HG02678 (cell line): ENCODE results near the gene ASAP2.

Source experiments
- ATAC-seq: cut with Tn5 transposase; IDR thresholded peaks from one replicate; pipeline ENCODE4 v1.9.1; 2021; ENCODE audit warnings: mild to moderate bottlenecking, moderate library complexity; ENCODE audit not compliant: unreplicated experiment

Gene ASAP2

DNA sequence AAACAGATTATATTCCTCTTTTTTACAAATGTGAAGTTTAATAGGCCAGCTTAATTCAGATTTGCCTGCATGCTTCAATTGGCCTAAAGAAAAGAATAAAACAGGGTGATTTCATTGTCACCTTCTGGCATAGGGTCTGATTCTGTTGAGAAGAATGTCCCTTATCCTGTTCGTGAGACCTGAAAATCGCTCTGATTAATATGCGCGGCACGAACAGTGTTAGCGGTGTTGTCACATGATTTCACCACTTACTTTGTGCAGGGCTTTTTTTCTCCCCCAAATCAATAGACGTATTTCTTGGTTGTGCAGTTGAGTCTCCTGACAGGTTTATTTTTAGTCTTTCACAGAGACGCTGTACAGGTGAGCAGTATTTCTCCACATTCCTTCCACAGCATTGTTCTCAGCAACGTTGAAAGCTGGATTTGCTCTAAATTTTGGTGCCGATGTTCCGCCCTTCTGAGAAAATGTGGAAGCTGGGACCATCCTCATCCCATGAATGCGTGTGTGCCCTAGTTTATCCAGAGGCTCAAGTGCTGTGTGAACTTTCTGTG is 134.8 kb downstream of the ASAP2 start:
- ATAC-seq, result no peak

DNA sequence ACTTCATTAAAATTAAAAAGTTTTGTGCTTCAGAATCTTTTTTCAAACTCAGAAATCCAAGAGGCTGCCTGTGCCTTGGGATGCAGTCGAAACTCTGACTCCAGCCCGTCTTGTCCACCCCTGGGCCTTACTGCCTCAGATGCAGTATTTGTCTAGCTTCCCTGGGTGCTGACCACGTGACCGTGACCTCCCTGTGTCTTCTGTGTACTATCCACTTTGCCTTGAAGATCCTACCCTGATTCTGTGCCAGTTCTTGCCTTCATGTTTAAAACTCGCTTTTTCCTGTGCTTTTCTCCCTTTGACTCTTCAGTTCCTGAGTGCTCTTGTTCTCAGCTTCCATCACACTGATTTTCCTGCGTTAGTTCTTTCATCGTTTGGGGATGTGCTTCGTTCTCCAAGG is 136.0 kb downstream of the ASAP2 start:
- no peak for ATAC-seq

DNA sequence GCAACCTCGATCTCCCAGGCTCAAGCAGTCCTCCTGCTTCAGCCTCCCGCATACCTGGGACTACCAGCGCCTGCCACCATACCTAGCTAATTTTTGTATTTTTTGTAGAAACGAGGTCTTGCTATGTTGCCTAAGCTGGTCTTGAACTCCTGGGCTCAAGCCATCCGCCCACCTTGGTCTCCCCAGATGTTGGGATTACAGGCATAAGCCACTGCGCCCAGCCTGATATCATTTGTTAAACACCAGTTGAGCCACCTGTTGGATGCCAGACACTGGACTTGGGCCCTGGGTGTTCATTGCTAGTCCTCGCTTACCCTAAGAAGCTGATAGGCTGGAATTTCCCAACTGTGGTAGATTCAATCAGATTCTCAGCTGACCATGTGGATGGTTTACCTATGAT is 136.9 kb downstream of the ASAP2 start:
- ATAC-seq, result no peak

DNA sequence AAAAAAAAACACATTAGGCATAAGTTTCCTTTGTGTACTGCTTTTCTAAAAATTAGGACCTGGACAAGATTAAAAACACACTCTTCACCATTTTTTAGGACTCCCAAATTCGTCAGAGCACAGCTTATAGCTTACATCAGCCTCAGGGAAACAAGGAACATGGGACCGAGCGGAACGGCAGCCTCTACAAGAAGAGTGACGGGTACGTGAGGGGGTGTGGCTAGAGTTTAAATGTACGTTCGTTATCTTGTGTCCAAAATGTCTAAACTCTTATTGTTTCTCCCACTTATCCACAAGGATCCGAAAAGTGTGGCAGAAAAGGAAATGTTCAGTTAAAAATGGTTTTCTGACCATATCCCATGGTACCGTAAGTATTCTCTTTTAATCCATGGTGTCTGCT is 137.8 kb downstream of the ASAP2 start:
- no peak for ATAC-seq

DNA sequence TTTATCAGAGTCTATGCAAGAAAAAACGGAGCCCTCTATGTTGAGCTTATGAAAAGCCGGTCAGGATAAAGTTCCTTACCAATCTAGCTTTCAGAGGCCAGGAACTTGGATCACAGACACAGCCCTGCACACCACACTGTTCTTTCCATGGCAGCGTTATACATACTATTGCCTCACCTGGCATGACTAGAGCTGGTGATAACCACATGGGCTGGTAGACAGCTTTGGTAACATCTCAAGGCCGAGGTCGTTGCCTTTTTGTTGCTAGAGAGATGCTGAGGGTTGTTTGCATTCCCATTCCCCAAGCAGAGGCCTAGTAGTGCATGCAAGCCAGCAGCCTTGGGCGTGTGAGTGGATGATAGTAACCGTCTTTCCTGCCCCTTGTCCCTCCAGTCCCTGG is 138.7 kb downstream of the ASAP2 start:
- no peak for ATAC-seq

DNA sequence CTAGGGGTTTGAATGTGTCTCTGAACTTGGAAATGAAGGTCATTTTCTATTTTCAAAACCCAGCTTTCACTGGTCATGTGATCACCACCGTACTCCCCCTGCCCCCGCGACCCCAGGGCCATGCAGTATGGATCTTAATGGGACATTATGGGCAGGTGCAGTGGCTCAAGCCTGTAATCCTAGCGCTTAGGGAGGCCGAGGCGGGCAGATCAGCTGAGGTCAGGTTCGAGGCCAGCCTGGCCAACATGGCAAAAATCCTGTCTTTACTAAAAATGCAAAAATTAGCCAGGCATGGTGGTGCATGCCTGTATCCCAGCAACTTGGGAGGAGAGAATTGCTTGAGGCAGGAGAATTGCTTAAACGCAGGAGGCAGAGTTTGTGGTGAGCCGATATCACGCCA is 139.4 kb downstream of the ASAP2 start:
- no peak for ATAC-seq

DNA sequence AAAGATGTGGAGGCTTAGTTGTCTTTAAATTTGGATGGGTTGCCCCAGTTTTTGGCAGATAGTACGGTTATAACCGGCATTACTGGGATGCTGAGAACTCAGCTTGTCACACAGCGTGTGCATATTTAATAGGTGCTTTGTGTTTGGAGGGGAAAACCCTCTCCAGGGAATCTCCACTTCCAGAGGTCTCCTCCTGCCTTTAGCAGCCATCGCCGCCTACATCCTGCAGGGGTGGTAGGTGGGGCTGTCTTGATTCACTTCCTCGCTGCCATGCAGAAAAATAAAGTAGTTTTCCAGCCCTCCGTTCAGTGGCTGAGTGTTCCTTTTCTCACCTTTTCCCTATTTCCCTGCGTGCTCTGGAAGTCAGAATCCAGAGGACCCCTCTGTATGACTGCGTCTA is 140.3 kb downstream of the ASAP2 start:
- ATAC-seq, result no peak

DNA sequence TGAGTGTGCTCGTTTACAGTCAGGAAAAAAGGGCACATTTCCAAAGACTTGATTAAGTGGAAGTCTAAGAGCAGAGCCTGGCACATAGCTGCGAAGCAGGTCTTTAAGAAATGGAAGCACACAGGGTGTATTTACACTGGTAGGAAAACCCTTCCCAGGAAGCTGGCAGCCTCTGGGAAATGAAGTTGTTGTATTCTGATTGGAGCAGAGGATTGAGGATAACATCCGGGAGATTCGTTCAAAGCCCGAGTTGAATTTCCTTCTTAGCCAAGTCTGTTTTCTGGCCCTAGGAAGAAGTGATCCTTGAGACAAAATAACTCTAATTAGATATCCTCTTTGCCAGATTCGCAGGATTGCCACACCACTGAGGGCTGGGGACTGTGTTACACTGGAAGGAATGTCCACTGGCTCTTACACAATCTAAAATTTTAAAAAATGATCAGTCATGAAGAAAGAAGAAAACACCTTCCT is 140.8 kb downstream of the ASAP2 start:
- no peak for ATAC-seq

DNA sequence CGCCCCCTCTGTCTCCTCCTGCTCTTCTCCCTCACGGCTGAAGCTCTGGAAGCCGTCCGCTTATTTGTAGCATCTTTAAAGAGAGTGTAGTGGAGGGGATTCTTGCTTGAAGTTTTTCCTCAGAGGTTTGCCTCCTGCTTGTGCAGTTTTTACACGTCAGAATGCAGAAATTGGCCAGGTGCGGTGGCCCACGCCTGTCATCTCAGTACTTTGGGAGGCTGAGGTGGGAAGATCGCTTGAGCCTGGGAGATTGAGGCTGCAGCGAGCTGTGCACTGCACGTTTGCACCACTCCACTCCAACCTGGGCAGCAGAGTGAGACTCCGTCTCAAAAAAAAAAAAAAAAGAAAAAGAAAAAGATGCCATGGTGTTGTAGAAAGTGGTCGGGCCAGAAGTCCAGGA is 147.7 kb downstream of the ASAP2 start:
- ATAC-seq, result no peak

DNA sequence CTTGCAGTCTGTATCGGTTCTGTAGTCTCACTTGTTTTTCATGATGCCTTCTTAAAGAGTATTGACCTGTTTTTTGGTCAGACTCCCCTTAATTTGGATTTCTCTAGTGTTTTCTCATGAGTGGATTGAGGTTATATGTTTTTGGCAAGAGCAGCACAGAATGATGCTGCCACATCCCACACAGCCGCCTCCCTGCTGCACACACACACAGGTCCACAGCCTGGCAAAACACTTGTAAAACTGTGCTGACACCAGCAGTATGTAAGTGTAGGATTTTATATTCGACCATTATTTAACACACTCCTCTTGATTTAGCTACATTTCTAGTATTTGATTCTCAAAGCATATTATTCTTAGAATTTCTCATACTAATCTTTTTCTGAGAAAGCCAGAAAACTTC is 148.7 kb downstream of the ASAP2 start:
- ATAC-seq, result no peak

DNA sequence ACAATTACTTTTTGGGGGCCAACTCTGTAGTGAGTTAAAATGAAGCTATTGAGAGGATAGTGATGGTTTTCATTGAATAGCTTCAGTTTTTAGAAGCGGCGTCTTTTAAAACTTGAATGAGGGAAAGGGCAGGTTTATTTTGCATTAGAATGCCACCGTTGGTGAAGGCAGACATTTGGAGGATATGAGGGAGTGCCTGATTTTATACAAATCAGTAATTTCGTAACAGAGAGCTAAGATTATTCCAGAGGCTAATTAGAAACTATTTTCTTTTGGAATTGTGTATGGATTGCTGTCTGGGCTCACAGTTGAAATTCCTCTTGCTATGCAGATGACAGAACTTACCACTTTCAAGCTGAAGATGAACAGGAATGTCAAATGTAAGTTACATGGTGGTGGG is 149.1 kb downstream of the ASAP2 start:
- no peak for ATAC-seq

DNA sequence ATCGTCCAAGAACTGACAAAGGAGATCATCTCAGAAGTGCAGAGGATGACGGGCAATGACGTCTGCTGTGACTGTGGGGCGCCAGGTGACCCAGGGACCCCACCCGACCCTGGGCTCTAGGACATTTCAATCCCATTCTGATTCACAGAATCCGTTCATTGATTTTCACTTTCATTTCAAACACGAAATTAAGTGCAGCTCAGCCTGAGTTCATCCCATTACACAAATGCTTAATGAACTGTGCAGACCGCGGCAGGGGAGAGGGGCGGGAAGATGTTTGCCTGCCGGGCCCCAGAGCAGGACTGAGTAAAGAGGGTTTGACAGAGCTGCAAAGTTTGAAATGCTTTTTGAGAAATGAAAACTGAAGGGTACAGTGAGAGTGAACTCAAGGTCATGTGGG is 149.6 kb downstream of the ASAP2 start:
- no peak for ATAC-seq

DNA sequence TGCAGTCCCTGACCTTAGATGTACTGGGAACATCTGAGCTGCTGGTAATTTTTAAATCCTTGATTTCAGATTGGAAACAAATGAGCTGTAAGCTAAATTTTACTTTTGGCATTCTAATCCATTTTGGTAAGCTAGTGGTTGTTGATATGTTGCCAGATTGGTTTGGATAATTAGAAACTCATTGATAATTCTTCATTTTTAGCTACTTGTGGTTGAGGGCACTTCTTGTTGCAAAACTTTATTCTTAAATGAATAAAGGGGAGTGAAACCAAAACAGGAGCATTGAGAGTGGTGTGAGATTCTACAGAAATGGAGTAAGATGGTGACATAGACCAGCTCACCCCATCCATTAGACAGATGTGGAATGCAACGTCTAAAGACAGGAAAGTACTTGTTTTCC is 152.2 kb downstream of the ASAP2 start:
- no peak for ATAC-seq

DNA sequence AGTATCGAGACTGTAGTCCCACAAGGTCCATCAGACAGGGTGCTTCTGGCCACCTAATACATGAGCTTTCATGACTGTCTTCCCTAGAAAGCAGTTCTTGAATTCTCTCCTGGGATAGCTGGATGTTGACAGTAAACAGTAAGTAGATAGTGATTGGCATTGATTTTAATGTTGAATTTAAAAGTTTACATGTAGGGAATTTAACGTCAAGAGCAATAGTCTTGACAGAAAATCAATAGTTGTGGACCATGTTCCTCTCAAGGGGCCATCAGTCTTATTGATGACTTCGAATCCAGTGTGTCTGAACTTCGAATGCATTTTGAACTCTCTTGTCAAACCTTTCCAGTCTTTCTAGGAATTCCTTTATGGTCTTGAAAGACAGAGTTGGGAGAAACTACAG is 152.9 kb downstream of the ASAP2 start:
- ATAC-seq, result no peak

DNA sequence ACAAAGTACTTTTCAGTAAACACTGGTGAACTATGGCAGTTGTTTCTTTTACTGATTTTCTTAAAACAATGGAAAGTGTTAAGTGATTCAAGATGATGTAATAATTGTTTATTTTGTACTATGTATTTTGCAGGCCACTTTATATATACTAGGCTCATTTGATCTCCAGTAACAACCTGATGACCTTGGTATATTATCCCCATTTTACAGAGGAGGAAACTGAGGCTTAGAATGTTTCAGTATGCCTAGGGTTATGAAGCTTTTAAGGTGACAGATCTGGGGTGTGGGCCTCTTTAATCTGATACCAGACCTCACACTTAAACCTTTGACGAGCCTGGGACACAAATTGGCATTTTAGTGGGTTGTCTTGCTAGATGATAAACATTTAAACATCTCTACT is 153.5 kb downstream of the ASAP2 start:
- no peak for ATAC-seq

DNA sequence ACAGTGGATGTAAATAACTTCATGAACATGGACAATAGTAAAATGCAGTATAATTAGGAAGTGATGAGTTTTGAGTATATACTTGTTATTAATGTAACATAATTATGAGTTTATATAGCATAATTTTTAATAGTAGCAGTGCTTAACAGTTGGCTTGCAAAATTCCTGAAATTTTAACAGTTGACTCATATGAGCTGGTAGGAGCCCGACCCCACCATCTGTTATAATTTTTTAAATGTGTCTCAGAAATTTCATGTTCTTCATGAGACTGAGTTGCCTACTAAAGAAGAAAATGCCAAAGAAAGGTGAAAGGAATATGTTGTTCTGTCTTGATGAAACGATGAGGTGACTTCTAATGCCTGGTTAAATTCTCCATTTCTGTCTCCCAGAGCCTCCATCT is 154.1 kb downstream of the ASAP2 start:
- ATAC-seq, result no peak

DNA sequence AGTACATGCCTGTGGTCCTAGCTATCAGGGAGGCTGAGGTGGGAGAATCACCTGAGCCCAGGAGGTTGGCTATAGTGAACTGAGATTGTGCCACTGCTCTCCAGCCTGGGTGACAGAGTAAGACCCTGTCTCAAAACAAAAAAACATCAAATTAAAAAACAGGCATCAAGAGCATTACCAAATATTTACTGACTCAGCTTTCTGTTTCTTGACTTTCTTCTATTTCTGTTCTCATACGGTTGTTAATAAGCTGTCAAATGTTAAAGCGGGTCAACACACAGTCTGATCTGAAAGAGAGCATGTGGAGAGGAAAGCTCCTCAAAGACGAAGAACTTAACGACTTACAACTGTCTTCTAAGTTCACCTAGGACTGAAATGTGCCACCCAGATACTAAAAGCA is 157.8 kb downstream of the ASAP2 start:
- ATAC-seq, result no peak

DNA sequence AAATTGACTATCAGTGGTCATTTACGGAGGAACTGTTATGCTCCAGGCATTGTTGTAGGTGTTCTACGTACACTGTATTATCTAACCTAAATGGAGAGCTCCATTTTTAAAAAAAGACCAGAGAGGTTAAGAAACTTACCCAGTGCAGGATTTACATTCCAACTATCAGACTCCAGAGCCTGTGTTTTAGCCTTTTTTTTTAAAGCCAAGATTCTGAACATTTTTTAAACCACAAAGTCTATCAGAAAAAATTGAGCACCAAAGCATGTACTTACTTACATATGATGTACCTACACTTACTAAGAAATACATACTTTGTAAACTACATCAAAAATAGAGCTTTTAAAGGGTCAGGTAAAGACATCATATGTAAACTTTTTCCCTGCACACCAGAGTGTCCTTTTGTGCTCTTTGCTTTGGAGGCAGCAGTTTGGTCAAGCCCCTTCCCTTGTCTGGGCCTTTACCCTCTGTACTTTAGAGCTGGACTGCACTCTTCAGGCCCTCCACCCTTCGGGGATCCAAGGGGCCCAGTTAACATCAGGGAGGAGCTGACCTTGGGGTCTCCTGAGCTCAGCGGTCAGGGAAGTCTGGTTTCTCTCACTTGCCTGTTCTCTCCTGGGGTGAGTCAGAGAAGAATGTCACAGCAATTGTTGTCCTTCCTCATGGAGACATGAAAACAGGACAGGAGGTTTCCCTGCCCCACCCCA is 158.3 kb downstream of the ASAP2 start:
- no peak for ATAC-seq

DNA sequence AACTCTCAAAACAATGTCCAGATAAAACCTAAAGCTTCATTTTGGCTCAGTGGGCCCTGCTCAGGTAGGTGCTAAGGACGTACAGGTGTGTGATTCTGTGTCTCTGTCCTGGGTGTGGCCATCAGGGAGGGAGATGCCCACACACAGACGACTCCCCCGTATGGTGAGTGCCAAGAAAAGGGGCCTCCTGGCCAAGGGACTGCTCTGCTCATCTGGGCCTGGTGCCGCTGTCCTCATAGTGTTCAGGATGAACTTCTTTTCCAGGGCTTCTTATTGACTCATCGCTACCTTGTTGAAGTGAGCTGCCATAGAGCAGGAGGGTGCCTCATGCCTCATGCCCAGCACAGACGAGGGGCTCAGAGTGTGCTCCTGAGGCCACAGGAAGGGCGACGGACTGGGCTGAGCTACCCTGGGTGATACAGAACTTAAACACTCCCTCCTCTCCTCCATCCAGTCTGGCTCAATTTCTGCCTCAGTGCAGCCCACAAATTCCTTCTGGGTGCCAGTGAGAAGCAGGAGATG is 158.9 kb downstream of the ASAP2 start:
- ATAC-seq, result no peak

DNA sequence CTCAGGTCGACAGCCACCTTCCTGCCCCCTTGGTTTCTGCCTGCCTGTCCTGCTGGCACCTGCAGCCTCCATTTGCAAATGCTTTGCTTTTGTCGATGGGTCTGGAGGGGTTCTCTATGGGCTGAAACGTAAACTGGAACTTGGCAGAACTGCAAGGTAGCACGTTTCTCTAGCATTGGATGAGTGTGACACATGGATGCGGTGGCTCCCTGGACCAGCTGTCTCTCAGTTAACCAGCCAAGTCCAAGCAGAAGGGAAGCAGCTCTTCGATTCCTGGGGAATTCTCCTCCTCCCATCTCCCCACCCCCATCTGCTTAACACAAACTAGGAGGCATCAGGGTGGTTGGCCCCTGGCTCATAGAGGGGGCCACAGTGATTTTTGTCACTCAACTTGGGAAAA is 159.4 kb downstream of the ASAP2 start:
- no peak for ATAC-seq

DNA sequence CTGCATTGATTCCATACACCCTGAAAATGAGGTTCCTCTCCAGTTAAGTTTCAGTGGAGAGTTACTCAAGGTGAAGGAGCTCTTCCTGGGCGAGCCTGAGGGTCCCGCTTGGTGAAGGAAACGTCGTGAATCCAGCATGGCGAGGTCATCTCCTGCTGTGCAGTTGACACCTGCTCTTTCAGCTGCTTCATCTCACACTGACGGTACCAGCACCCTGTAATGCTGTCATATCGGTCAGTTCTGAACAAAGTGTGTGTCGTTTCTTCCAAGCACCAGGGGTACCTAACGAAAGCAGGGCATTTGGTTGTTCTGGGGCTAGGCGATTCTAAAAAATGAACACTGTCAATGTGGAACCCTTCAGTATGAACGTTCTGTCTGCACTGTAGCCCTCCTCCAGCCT is 164.1 kb downstream of the ASAP2 start:
- no peak for ATAC-seq

DNA sequence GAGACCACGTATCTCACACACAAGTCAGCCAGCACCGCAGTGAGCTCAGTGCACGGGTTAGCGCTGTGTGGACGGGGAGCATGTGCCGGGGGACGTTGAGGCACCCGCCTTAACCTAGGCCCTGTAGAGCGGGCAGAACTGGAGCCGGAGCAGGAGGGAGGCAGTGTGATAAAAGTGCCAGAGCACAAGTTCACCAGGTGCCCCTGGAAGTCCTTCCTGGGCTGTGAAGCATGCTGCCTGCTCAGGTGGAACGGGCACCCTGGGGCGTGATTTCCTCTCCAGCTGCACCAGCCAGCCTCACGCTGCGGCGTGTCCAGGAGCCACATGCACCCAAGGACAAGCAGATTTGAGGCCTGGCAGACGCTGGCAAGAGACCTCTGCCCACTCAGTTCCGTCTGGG is 166.4 kb downstream of the ASAP2 start:
- no peak for ATAC-seq

DNA sequence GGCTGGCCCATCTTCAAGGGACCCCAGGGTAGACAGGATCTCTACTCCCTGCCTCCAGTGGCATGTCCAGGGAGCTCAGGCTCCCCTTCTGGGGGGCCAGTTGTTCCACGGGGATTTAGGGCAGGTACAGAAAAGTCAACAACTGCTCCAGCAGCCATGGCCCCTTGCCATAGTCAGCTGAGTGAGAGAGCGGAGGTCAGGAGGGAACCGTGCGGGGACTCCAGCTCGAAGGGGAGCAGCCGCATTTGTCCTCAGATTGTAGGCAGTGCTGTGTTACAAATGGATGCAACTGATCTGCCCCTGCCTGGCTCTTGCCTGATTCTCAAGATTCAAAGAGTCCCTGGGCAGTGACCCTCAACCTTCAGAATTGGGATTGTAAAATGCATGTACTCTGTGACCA is 166.9 kb downstream of the ASAP2 start:
- ATAC-seq, result no peak
